GM19193 (cell line): ENCODE data around the gene MEF2C.

Experiments
- POLR2A ChIP-seq: IDR thresholded peaks from 4 replicates; pipeline ENCODE4 v1.6.1; 2011; ENCODE audit not compliant: insufficient read depth, insufficient read length; ENCODE audit errors: extremely low read depth

MEF2C gene

GRCh38 chr5:88808153-88808552 lies 74.8 kb downstream of the MEF2C start:
- TF ChIP-seq POLR2A, result no peak

GRCh38 chr5:88807327-88807726 lies 75.7 kb downstream of the MEF2C start:
- TF ChIP-seq POLR2A, result no peak

GRCh38 chr5:88806338-88806737 lies 76.6 kb downstream of the MEF2C start:
- TF ChIP-seq POLR2A, result no peak

GRCh38 chr5:88805151-88805784 lies 77.7 kb downstream of the MEF2C start:
- no peak for TF ChIP-seq POLR2A

DNA sequence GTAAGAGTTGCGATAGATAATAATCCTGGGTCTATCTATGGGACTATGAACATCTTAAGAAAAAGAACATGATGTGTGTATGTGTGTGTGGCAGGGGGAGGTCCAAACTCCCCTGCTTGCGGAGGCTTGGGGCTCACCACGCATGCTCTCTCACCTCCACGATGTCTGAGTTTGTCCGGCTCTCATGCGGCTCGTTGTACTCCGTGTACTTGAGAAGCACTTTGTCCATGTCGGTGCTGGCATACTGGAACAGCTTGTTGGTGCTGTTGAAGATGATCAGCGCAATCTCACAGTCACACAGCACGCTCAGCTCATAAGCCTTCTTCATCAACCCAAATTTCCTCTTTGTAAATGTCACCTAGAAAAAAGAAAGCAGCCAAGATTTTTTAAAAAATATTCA lies 78.5 kb downstream of the MEF2C start:
- TF ChIP-seq POLR2A, result no peak

DNA sequence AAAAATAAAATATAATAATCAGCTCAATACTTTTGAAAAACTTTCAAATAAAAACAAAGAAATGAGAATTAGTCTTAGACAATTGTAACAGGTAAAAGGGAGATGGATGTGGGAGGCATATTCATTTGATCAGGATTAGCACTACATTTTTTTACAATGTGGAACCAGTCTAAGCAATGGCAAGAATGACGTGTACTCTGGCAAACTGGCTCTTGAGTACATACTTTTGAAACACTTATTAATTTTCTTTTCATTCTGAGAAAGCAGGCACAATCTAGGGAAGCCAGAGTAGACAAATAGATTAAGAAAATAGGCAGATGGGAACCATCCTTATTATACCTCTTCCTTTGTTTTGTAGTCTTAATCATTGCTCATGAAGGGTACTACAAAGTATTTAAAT lies 79.7 kb downstream of the MEF2C start:
- no peak for TF ChIP-seq POLR2A

DNA sequence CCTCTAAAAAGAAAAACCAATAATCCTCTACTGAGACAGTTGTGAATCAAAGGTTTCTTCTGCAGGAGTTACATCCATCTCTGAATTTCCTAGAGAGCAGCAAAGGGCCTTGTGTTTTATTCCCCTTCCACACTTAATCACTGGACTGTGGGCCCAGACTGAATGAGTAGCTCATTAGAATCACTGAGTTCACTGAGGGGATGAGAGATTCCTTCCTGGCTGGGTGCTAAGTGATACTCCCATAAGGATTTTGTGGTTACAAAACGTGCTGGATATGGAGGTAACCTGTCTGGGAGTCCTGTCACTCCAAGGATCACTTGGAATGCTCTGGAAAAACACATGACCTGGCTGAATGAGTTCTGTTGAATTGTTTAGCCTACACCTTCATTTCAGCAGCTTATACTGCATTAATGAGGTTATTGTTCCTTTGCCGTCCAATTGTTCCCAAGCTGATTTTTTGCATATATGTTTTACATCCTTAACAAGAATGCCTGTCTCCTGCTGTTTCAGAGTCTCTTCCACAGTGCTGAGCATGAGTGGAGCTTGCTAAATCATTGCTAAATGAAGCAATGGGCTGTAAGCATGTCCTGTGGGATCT lies 82.9 kb downstream of the MEF2C start:
- no peak for TF ChIP-seq POLR2A

DNA sequence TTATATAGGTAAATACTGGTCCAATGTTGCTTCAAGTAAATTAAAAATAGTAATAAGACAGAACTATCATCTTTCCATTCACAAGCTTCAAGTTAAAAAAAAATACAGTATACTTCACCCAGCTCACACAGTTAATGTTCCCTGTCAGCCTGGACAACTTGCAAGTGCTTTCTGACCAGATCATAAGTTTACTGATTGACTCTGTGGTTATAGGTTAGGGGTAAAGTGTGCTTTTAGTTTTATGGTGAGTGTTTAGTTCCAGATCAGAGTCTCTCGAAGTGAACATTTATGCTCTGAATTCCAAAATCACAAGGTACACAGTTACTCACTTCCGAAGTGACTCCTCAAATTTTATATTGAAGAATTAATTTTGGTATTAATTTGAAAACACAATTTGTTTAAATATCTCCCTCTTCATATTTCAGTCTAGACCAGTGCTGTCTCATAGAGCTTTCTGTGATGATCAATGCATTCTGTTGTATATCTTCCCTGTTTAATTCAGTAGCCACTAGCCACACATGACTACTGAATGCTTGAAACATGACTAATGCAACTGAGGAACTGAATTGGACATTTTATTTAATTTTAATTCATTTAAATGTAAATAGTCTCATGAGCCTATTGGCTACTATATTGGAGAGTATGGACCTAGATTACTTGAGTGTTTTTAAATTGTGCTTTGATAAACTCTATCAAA lies 90.7 kb downstream of the MEF2C start:
- no peak for TF ChIP-seq POLR2A

DNA sequence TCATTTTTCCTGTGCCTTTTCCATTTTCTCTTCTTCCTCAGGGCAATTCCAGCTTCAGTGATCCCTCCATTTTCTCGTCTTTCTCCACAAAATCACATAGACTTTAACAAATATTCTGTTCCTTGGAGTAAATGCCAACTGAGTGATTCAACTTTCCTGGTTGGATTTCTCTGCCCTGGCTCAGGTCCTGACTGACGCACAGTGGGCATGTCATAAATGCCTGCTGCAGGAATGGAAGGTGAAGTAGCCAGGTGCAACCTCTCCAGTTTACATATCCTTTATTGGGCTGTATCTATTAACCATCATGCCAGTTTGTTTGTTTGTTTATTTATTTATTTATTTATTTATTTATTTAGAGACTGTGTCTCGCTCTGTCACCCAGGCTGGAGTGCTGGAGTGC lies 95.1 kb downstream of the MEF2C start:
- no peak for TF ChIP-seq POLR2A

- no peak for TF ChIP-seq POLR2A
Observed at GRCh38 chr5:88786789-88787188, 96.2 kb downstream of the MEF2C start.

DNA sequence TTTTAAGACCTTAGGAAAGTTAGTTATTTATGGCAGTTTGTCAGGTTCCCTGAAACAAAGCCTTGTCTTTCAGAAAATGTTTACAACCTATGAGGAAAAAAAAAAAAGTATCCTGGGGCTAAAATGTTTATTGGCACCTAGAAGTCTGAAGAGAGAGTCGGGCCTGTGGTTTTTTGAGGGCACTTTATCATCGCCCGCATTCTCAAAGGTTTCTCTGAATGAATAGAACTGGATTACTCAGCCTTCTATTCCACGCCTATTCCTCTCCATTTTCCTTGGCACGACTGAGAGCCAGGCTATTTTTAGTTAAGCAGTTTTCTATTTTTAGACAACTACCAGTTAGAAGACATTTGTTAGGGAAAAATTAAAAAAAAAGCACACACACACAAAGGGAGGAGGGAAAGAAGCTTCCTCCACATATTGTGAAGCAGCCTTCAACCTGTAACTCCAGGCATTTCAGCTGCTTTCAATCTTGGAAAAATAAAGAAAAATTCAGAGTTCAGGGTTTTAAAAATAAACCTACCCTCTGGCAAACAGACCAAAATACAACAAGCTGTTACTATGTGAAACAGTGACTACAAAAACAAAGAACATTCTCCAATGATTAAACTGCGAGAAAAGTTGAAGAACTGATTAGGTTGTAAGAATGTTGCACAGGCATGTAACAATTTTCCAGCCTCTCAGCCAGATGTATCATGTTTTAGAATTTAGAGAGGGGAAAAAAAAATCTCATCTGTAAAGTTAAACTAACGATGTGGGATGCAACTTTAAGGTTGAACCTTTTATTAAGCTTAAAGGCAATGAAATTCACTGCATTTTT lies 97.0 kb downstream of the MEF2C start:
- TF ChIP-seq POLR2A, result no peak

GRCh38 chr5:88782571-88782970 lies 100.4 kb downstream of the MEF2C start:
- TF ChIP-seq POLR2A, result no peak

- TF ChIP-seq POLR2A, result no peak
Observed at GRCh38 chr5:88780736-88781135, 102.2 kb downstream of the MEF2C start.

DNA sequence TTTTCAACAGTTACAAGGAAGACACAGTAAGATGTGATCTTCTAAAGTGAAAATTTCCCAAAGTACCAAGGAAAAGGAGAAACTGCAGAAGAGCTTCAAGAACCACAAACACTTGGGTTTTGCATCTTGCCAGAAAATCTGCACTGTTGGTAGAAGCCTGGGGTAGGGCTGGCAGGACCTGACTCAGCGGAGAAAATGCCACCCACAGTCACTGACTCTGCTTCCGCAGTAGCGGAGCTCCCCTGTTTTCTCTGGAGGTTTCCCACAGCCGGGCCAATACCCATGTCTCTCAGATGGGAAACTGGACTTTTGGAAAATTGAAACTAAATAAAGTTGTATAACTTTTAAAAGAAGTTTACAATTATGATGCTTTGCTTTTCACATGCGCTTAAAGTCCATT lies 104.2 kb downstream of the MEF2C start:
- TF ChIP-seq POLR2A, result no peak

- no peak for TF ChIP-seq POLR2A
Observed at GRCh38 chr5:88776692-88777091, 106.3 kb downstream of the MEF2C start.

- no peak for TF ChIP-seq POLR2A
Observed at GRCh38 chr5:88772831-88773230, 110.2 kb downstream of the MEF2C start.

DNA sequence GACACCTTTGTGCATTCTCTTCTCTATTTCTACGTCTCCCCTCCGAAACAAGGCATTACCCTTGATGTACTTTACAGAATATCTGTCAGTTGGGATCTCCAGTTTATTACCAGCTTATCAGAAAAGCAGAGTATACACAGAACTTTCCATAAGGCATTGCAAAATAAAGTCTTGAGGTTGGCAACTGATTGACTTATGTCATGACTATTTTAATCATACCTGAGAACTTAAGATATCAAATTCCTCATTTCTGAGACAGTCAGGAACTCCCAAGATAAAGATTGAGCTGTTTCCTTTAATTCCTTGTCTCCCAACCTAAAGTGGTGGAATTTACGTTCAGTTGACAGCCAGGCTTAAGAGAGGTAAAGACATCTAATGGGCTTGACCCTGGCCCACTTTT lies 110.9 kb downstream of the MEF2C start:
- TF ChIP-seq POLR2A, result no peak
